ENCODE results near the gene FAM193A. TPM values are rescaled to one million over a fixed set of nuclear protein-coding genes. Genes with fewer than 3 reads are reported as not detected.

Gene FAM193A
- total RNA-seq, 1 donor from 2014 or later = 28.8 TPM

- no peaks in the 10 kb centered on the region for H3K9me3 ChIP-seq (ENCODE audit: insufficient read depth, low read depth, low read length)
- Mint-ChIP-seq H3K36me3 (ENCODE audit: low read depth, unreplicated experiment) (peaks cover 13% of the 10 kb centered on the region), H3K9me3 (ENCODE audit: unreplicated experiment) (no peaks in the 10 kb centered on the region), H3K4me3 (ENCODE audit: unreplicated experiment) (no peak overlapping the region), H3K27ac (ENCODE audit: unreplicated experiment) (no peak overlapping the region), H3K27me3 (ENCODE audit: low read depth, unreplicated experiment) (no peaks in the 10 kb centered on the region), H3K4me1 (ENCODE audit: low read depth, unreplicated experiment) (no peaks in the 10 kb centered on the region)
- no peaks in the 10 kb centered on the region for H3K79me2 ChIP-seq (ENCODE audit: insufficient read depth, low read length)
- no peak for TF ChIP-seq EZH2 (IDR thresholded peaks at IDR 0.05; ENCODE audit: insufficient read depth, low read length)
- TF ChIP-seq CTCF (IDR thresholded peaks at IDR 0.05; ENCODE audit: insufficient read depth, low read depth, low read length) = no peak
- H2AFZ ChIP-seq (ENCODE audit: low read depth, low read length) = no peak overlapping the region
- H3K27ac ChIP-seq (ENCODE audit: low read depth, low read length) = no peak overlapping the region
- no peak overlapping the region for H3K4me3 ChIP-seq (ENCODE audit: insufficient read depth, low read depth, low read length)
- no peak overlapping the region for H3K9ac ChIP-seq (ENCODE audit: low read length)
- FAIRE-seq = no peak
- H3K27me3 ChIP-seq (ENCODE audit: insufficient read depth, low read length) = no peaks in the 10 kb centered on the region
- H3K36me3 ChIP-seq (ENCODE audit: insufficient read depth, low read length) = peaks cover 14% of the 10 kb centered on the region
- H3K4me1 ChIP-seq (ENCODE audit: insufficient read depth, low read length) = no peaks in the 10 kb centered on the region
- no peaks in the 10 kb centered on the region for H4K20me1 ChIP-seq (ENCODE audit: insufficient read depth, low read length)
- no peak overlapping the region for H3K4me2 ChIP-seq (ENCODE audit: low read length)
- DNase-seq (ENCODE audit: low read depth) = no peak
These were observed 185.1 kb downstream of the FAM193A start for GRCh38 chr4:2721586-2721985.

- no peaks in the 10 kb centered on the region for H4K20me1 ChIP-seq (ENCODE audit: insufficient read depth, low read length)
- no peak overlapping the region for H2AFZ ChIP-seq (ENCODE audit: low read depth, low read length)
- FAIRE-seq (no peak), DNase-seq (ENCODE audit: low read depth) (no peak)
- Mint-ChIP-seq H3K27me3 (ENCODE audit: low read depth, unreplicated experiment) (no peaks in the 10 kb centered on the region), H3K9me3 (ENCODE audit: unreplicated experiment) (no peaks in the 10 kb centered on the region), H3K4me3 (ENCODE audit: unreplicated experiment) (no peak overlapping the region), H3K4me1 (ENCODE audit: low read depth, unreplicated experiment) (no peaks in the 10 kb centered on the region), H3K36me3 (ENCODE audit: low read depth, unreplicated experiment) (peaks cover 14% of the 10 kb centered on the region), H3K27ac (ENCODE audit: unreplicated experiment) (no peak overlapping the region)
- no peaks in the 10 kb centered on the region for H3K4me1 ChIP-seq (ENCODE audit: insufficient read depth, low read length)
- TF ChIP-seq CTCF (IDR thresholded peaks at IDR 0.05; ENCODE audit: insufficient read depth, low read depth, low read length) = no peak
- no peak for TF ChIP-seq EZH2 (IDR thresholded peaks at IDR 0.05; ENCODE audit: insufficient read depth, low read length)
- no peaks in the 10 kb centered on the region for H3K79me2 ChIP-seq (ENCODE audit: insufficient read depth, low read length)
- no peak overlapping the region for H3K27ac ChIP-seq (ENCODE audit: low read depth, low read length)
- H3K9ac ChIP-seq (ENCODE audit: low read length) = no peak overlapping the region
- no peak overlapping the region for H3K4me3 ChIP-seq (ENCODE audit: insufficient read depth, low read depth, low read length)
- no peak overlapping the region for H3K4me2 ChIP-seq (ENCODE audit: low read length)
- H3K36me3 ChIP-seq (ENCODE audit: insufficient read depth, low read length) = peaks cover 14% of the 10 kb centered on the region
- H3K9me3 ChIP-seq (ENCODE audit: insufficient read depth, low read depth, low read length) = no peaks in the 10 kb centered on the region
- no peaks in the 10 kb centered on the region for H3K27me3 ChIP-seq (ENCODE audit: insufficient read depth, low read length)
These were observed 185.6 kb downstream of the FAM193A start for GRCh38 chr4:2722033-2722432.

GRCh38 chr4:2723751-2724150 is 187.3 kb downstream of the FAM193A start:
- Histone ChIP-seq H3K4me3 (ENCODE audit: insufficient read depth, low read depth, low read length) (no peak overlapping the region), H4K20me1 (ENCODE audit: insufficient read depth, low read length) (no peaks in the 10 kb centered on the region), H3K4me2 (ENCODE audit: low read length) (no peak overlapping the region), H3K36me3 (ENCODE audit: insufficient read depth, low read length) (peaks cover 14% of the 10 kb centered on the region), H3K27ac (ENCODE audit: low read depth, low read length) (no peak overlapping the region), H3K27me3 (ENCODE audit: insufficient read depth, low read length) (no peaks in the 10 kb centered on the region), H3K9me3 (ENCODE audit: insufficient read depth, low read depth, low read length) (no peaks in the 10 kb centered on the region), H3K4me1 (ENCODE audit: insufficient read depth, low read length) (no peaks in the 10 kb centered on the region), H2AFZ (ENCODE audit: low read depth, low read length) (no peak overlapping the region), H3K9ac (ENCODE audit: low read length) (no peak overlapping the region), H3K79me2 (ENCODE audit: insufficient read depth, low read length) (no peaks in the 10 kb centered on the region)
- H3K27me3 Mint-ChIP-seq (ENCODE audit: low read depth, unreplicated experiment) = no peaks in the 10 kb centered on the region
- no peak for TF ChIP-seq EZH2 (IDR thresholded peaks at IDR 0.05; ENCODE audit: insufficient read depth, low read length)
- no peak for TF ChIP-seq CTCF (IDR thresholded peaks at IDR 0.05; ENCODE audit: insufficient read depth, low read depth, low read length)
- DNase-seq (ENCODE audit: low read depth) (no peak), FAIRE-seq (no peak)
- no peak overlapping the region for H3K27ac Mint-ChIP-seq (ENCODE audit: unreplicated experiment)
- peaks cover 16% of the 10 kb centered on the region for H3K36me3 Mint-ChIP-seq (ENCODE audit: low read depth, unreplicated experiment)
- no peak overlapping the region for H3K4me3 Mint-ChIP-seq (ENCODE audit: unreplicated experiment)
- H3K4me1 Mint-ChIP-seq (ENCODE audit: low read depth, unreplicated experiment) = no peaks in the 10 kb centered on the region
- H3K9me3 Mint-ChIP-seq (ENCODE audit: unreplicated experiment) = no peaks in the 10 kb centered on the region
